GM12892 (cell line): ENCODE measurements around the gene THOC6.

Experiments used
- DNase-seq: peaks from one replicate; pipeline ENCODE4 v3.0.0; 2011; ENCODE audit not compliant: insufficient read length
- FAIRE-seq: peaks from 2 replicates; lab custom pipeline; 2011; peaks lifted over from hg19 to GRCh38; lab: Jason Lieb, UNC
- POLR2A ChIP-seq: IDR thresholded peaks from 2 replicates; pipeline ENCODE4 v1.6.1; 2011; ENCODE audit warnings: low read depth, low read length, control low read depth
- POLR2AphosphoS5 ChIP-seq: IDR thresholded peaks from 2 replicates; pipeline ENCODE4 v1.6.1; 2011; ENCODE audit warnings: low read depth, low read length, control low read depth
- TAF1 ChIP-seq: IDR thresholded peaks from 2 replicates; pipeline ENCODE4 v1.6.1; 2011; ENCODE audit warnings: low read depth, mild to moderate bottlenecking, control low read depth, low read length, borderline replicate concordance

The THOC6 gene

GRCh38 chr16:3027983-3028715 lies 4.3 kb downstream of the THOC6 start:
- peak; percentile 91 for DNase-seq
- peak; percentile 93 for FAIRE-seq
- peak; percentile 28; the same call in 1 of the 2 replicates for TF ChIP-seq POLR2AphosphoS5
- no peak for TF ChIP-seq TAF1

GRCh38 chr16:3028716-3029319 lies 5.0 kb downstream of the THOC6 start:
- DNase-seq (no peak), FAIRE-seq (no peak)
- no peak for TF ChIP-seq TAF1
- no peak for TF ChIP-seq POLR2AphosphoS5
- no peak for TF ChIP-seq POLR2A

GRCh38 chr16:3029491-3030221 lies 5.8 kb downstream of the THOC6 start:
- TF ChIP-seq TAF1: no peak
- TF ChIP-seq POLR2AphosphoS5: no peak
- no peak for TF ChIP-seq POLR2A
- no peak for DNase-seq
- FAIRE-seq: no peak

- TF ChIP-seq TAF1 (no peak), POLR2A (no peak), POLR2AphosphoS5 (no peak)
- no peak for DNase-seq
- no peak for FAIRE-seq
Measured at GRCh38 chr16:3030222-3031212, 6.7 kb downstream of the THOC6 start.

GRCh38 chr16:3032624-3033023 lies 8.8 kb downstream of the THOC6 start:
- no peak for FAIRE-seq
- TF ChIP-seq POLR2AphosphoS5 (no peak), TAF1 (no peak), POLR2A (no peak)

GRCh38 chr16:3035289-3035971 lies 11.6 kb downstream of the THOC6 start:
- TF ChIP-seq POLR2AphosphoS5: no peak
- DNase-seq: no peak
- no peak for FAIRE-seq

More at GRCh38 chr16:3032624-3033023, 8.8 kb downstream of the THOC6 start:
- DNase-seq: no peak

- no peak for DNase-seq
- FAIRE-seq: no peak
- TF ChIP-seq POLR2AphosphoS5 (no peak), POLR2A (no peak), TAF1 (no peak)
Measured at GRCh38 chr16:3035972-3036725, 12.3 kb downstream of the THOC6 start.

GRCh38 chr16:3036726-3037315 lies 13.0 kb downstream of the THOC6 start, which contains the start of gene BICDL2:
Gene BICDL2 (minus strand): TSS chr16:3036944. CDS start chr16:3035496, 1,448 bp downstream.
- FAIRE-seq (no peak), DNase-seq (no peak)
- TF ChIP-seq POLR2A: no peak
- no peak for TF ChIP-seq POLR2AphosphoS5
- no peak for TF ChIP-seq TAF1

- DNase-seq (no peak), FAIRE-seq (no peak)
- TF ChIP-seq POLR2AphosphoS5 (no peak), POLR2A (no peak), TAF1 (no peak)
Measured at GRCh38 chr16:3038256-3038655, 14.4 kb downstream of the THOC6 start.

GRCh38 chr16:3038896-3039295 lies 15.1 kb downstream of the THOC6 start:
- no peak for FAIRE-seq
- TF ChIP-seq POLR2A (no peak), TAF1 (no peak), POLR2AphosphoS5 (no peak)
- DNase-seq: no peak
